Nephron (organoid): ENCODE data around the gene DNMBP.
"Not testable (repeated sequence)": the region's sequence is repeated elsewhere in the genome, so short reads cannot be mapped to it uniquely, and the experiment has no call there.

Experiments
- H3K27ac Mint-ChIP-seq, 3 experiments: 2 replicates each; pipeline ENCODE4 v1.8.0; 2020; ENCODE audit warnings: mixed read lengths in 3 of 3, mild to moderate bottlenecking in 2 of 3, moderate library complexity in 1 of 3
- H3K27me3 Mint-ChIP-seq: 2 replicates; pipeline ENCODE4 v1.8.0; 2021; ENCODE audit warnings: low read depth, mild to moderate bottlenecking, moderate library complexity, mixed read lengths
- H3K36me3 Mint-ChIP-seq: 2 replicates; pipeline ENCODE4 v1.8.0; 2020; ENCODE audit warnings: low read depth, mixed read lengths
- H3K4me1 Mint-ChIP-seq: 2 replicates; pipeline ENCODE4 v1.8.0; 2020; ENCODE audit warnings: mixed read lengths
- H3K4me3 Mint-ChIP-seq, 3 experiments: 2 replicates each; pipeline ENCODE4 v1.8.0; 2020; ENCODE audit warnings: mild to moderate bottlenecking in 3 of 3, mixed read lengths in 3 of 3, moderate library complexity in 2 of 3
- H3K9me3 Mint-ChIP-seq: 2 replicates; pipeline ENCODE4 v1.8.0; 2020; ENCODE audit warnings: mixed read lengths
- CTCF ChIP-seq, 3 experiments: fragments of 200-600 bp; sonication (generic); IDR thresholded peaks; one replicate each; pipeline ENCODE4 v1.5.0; 2021; ENCODE audit warnings: antibody characterized with exemption in 3 of 3; ENCODE audit not compliant: unreplicated experiment in 3 of 3

Gene DNMBP

DNA sequence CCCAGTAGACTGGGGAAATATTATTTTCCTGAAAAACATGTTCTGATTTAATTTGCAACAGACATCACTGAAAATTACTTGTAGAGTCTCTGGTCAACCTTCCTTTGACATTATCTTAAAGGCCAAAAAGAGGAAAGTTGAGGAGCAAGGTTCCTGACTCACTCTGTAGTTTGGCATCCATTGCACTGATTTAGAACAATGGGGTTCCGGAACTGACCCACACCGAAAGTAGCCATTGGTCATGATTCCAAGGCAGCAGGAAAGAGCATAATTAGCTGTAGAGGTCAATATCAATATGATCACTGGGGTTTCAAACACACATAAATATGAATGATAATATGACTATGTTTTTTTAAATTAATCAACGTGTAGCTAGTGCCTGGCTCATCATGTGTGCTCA is 65.8 kb downstream of the DNMBP start:
- Mint-ChIP-seq H3K27me3 (no peaks in the 10 kb centered on the region), H3K27ac (no peak overlapping the region), H3K36me3 (peaks cover 30% of the 10 kb centered on the region), H3K9me3 (peaks cover 4% of the 10 kb centered on the region), H3K4me1 (peaks cover 33% of the 10 kb centered on the region), H3K4me3 (no peak overlapping the region)
- TF ChIP-seq CTCF (IDR thresholded peaks at IDR 0.05; ENCODE audit: unreplicated experiment in 3 of 3) = no peak

GRCh38 chr10:99941942-99942820 is 67.6 kb downstream of the DNMBP start:
- Mint-ChIP-seq H3K36me3 (peaks cover 29% of the 10 kb centered on the region), H3K27me3 (no peaks in the 10 kb centered on the region), H3K9me3 (no peaks in the 10 kb centered on the region), H3K4me3 (peak overlapping the region in 1 of 3 experiments; percentile 0), H3K4me1 (peaks cover 33% of the 10 kb centered on the region), H3K27ac (peak overlapping the region; percentile 60 to 84 (median 75))
- TF ChIP-seq CTCF (IDR thresholded peaks at IDR 0.05; ENCODE audit: unreplicated experiment in 3 of 3) = no peak

GRCh38 chr10:99938563-99938962 is 71.2 kb downstream of the DNMBP start:
- H3K27me3 Mint-ChIP-seq = no peaks in the 10 kb centered on the region
- no peak overlapping the region for H3K4me3 Mint-ChIP-seq
- H3K4me1 Mint-ChIP-seq = peaks cover 13% of the 10 kb centered on the region
- no peak for TF ChIP-seq CTCF (IDR thresholded peaks at IDR 0.05; ENCODE audit: unreplicated experiment in 3 of 3)
- no peaks in the 10 kb centered on the region for H3K9me3 Mint-ChIP-seq
- no peak overlapping the region for H3K27ac Mint-ChIP-seq
- H3K36me3 Mint-ChIP-seq = peaks cover 33% of the 10 kb centered on the region

GRCh38 chr10:99937630-99938029 is 72.1 kb downstream of the DNMBP start:
- no peaks in the 10 kb centered on the region for H3K9me3 Mint-ChIP-seq
- peaks cover 33% of the 10 kb centered on the region for H3K36me3 Mint-ChIP-seq
- H3K27ac Mint-ChIP-seq = no peak overlapping the region
- H3K27me3 Mint-ChIP-seq = no peaks in the 10 kb centered on the region
- H3K4me3 Mint-ChIP-seq = no peak overlapping the region
- TF ChIP-seq CTCF (IDR thresholded peaks at IDR 0.05; ENCODE audit: unreplicated experiment in 3 of 3) = no peak
- peaks cover 11% of the 10 kb centered on the region for H3K4me1 Mint-ChIP-seq

GRCh38 chr10:99932203-99932957 is 77.4 kb downstream of the DNMBP start:
- H3K36me3 Mint-ChIP-seq, H3K27me3 Mint-ChIP-seq, H3K9me3 Mint-ChIP-seq, H3K4me3 Mint-ChIP-seq: not testable (repeated sequence)
- Mint-ChIP-seq H3K27ac (peak overlapping the region; percentile 19 to 99 (median 98)), H3K4me1 (peaks cover 39% of the 10 kb centered on the region)

GRCh38 chr10:99930731-99931550 is 78.8 kb downstream of the DNMBP start:
- Mint-ChIP-seq H3K4me3 (peak overlapping the region; percentile 79 to 86 (median 83)), H3K4me1 (peaks cover 51% of the 10 kb centered on the region), H3K36me3 (peaks cover 9% of the 10 kb centered on the region), H3K27ac (peak overlapping the region; percentile 96 to 99 (median 98)), H3K27me3 (no peaks in the 10 kb centered on the region), H3K9me3 (no peaks in the 10 kb centered on the region)
- TF ChIP-seq CTCF (IDR thresholded peaks at IDR 0.05; ENCODE audit: unreplicated experiment in 3 of 3) = no peak
